ENCODE results near the gene SLC25A38.

SLC25A38 gene, protein sequence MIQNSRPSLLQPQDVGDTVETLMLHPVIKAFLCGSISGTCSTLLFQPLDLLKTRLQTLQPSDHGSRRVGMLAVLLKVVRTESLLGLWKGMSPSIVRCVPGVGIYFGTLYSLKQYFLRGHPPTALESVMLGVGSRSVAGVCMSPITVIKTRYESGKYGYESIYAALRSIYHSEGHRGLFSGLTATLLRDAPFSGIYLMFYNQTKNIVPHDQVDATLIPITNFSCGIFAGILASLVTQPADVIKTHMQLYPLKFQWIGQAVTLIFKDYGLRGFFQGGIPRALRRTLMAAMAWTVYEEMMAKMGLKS

DNA sequence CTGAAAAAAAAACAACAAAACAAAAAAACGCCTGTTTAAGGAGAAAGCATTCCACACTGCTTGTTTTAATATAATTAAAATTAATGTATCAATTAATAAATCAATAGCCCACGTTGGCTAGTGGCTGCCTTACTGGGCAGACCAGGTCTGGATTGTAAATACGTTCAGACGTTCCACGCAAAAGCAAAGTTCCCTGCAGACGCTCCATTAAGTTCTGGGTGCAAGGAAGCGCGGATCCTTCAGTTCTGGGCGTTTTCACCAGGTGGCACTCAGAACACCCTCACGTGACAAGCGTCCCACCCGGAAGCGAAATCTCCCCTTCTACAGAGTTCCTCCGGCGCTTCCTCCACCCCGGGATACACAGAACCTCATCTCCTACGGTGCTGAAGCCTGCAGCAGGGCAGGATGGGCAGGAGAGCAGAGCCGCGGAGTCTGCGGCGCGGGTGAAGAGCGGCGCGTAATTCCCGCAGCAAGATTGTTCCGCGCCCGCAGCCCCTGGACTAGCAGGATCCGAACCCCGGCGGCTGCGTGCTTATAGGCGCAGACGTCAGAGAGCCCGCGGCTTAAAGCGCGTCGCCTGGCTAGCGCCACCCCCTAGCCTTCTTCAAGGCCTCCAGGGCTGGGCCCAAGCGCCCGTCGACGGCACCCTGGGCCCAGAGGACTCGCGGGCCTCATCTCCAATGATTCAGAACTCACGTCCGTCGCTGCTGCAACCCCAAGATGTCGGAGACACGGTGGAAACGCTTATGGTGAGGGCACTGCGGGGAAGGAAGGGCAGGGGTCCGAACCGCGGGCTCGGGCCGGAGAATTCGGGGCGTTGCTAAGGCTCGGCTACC lies at the start of gene SLC25A38:
TSS of gene SLC25A38 (plus strand) at position 326 of the 836 bp plus-strand sequence. CDS start at position 681, 355 bp downstream.
- TF ChIP-seq TCF4 (CRISPR knock-in tag; IDR thresholded peaks at IDR 0.05; ENCODE audit: borderline replicate concordance) (peak; percentile 31; the same call in 1 of the 2 replicates), OSR1 (CRISPR knock-in tag; IDR thresholded peaks at IDR 0.05) (no peak)
- ATAC-seq: peak; percentile 90

DNA sequence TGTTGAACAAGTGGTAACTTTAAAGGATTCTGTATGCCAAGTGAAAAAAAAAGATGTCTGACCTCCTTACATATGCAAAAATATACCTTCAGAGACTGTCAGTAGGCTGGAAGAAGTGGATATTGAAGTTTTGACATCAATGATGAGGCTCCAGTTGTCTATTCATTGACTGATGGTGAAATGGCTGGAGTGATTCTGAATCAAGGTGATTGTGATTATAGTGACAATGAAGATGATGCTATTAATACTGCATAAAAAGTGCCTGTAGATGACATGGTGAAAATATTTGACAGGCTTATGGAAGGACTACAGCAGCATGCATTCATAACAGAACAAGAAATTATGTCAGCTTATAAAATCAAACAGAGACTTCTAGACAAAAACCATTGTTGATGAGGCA lies 49.6 kb upstream of the SLC25A38 start:
- ATAC-seq: no peak
- TF ChIP-seq ARNTL (CRISPR knock-in tag; IDR thresholded peaks at IDR 0.05; ENCODE audit: borderline replicate concordance, low read depth) (no peak), TOX (CRISPR knock-in tag; IDR thresholded peaks at IDR 0.05; ENCODE audit: borderline replicate concordance) (no peak), ZFP30 (CRISPR knock-in tag; IDR thresholded peaks at IDR 0.05) (no peak), ESRRG (CRISPR knock-in tag; IDR thresholded peaks at IDR 0.05) (no peak), ISL1 (CRISPR knock-in tag; IDR thresholded peaks at IDR 0.05) (no peak), ZNF70 (CRISPR knock-in tag; IDR thresholded peaks at IDR 0.05) (no peak), RARB (CRISPR knock-in tag; IDR thresholded peaks at IDR 0.05) (no peak), ZNF8 (CRISPR knock-in tag; IDR thresholded peaks at IDR 0.05) (no peak), ZC3H10 (CRISPR knock-in tag; IDR thresholded peaks at IDR 0.05) (no peak)
- TF ChIP-seq, protein P1, sequence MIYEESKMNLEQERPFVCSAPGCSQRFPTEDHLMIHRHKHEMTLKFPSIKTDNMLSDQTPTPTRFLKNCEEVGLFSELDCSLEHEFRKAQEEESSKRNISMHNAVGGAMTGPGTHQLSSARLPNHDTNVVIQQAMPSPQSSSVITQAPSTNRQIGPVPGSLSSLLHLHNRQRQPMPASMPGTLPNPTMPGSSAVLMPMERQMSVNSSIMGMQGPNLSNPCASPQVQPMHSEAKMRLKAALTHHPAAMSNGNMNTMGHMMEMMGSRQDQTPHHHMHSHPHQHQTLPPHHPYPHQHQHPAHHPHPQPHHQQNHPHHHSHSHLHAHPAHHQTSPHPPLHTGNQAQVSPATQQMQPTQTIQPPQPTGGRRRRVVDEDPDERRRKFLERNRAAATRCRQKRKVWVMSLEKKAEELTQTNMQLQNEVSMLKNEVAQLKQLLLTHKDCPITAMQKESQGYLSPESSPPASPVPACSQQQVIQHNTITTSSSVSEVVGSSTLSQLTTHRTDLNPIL (CRISPR knock-in tag; IDR thresholded peaks at IDR 0.05; ENCODE audit: low read depth): no peak

DNA sequence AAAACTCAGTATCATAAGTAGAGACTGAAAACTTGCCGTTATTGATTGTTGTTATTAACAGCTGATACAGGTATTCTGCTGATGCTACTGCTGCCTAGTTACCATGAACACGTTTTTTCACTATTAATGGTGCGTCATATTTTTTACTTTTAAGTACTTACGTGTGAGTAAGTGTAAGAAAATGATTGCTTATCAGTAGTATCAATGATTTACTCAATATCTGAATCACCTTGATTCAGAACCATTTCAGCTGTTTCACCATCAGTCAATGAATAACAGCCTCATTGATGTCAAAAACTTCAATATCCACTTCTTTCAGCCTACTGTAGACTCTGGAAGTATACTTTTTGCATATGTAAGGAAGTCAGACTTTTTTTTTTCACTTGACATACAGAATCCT lies 49.0 kb upstream of the SLC25A38 start:
- ATAC-seq: no peak
- TF ChIP-seq ZC3H10 (CRISPR knock-in tag; IDR thresholded peaks at IDR 0.05): no peak
- TF ChIP-seq TOX (CRISPR knock-in tag; IDR thresholded peaks at IDR 0.05; ENCODE audit: borderline replicate concordance): no peak
- TF ChIP-seq, protein P2, sequence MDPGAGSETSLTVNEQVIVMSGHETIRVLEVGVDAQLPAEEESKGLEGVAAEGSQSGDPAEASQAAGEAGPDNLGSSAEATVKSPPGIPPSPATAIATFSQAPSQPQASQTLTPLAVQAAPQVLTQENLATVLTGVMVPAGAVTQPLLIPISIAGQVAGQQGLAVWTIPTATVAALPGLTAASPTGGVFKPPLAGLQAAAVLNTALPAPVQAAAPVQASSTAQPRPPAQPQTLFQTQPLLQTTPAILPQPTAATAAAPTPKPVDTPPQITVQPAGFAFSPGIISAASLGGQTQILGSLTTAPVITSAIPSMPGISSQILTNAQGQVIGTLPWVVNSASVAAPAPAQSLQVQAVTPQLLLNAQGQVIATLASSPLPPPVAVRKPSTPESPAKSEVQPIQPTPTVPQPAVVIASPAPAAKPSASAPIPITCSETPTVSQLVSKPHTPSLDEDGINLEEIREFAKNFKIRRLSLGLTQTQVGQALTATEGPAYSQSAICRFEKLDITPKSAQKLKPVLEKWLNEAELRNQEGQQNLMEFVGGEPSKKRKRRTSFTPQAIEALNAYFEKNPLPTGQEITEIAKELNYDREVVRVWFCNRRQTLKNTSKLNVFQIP (CRISPR knock-in tag; IDR thresholded peaks at IDR 0.05; ENCODE audit: borderline replicate concordance, low read depth): no peak
- TF ChIP-seq PPARA (CRISPR knock-in tag; IDR thresholded peaks at IDR 0.05; ENCODE audit: borderline replicate concordance): no peak
- TF ChIP-seq, protein P3, sequence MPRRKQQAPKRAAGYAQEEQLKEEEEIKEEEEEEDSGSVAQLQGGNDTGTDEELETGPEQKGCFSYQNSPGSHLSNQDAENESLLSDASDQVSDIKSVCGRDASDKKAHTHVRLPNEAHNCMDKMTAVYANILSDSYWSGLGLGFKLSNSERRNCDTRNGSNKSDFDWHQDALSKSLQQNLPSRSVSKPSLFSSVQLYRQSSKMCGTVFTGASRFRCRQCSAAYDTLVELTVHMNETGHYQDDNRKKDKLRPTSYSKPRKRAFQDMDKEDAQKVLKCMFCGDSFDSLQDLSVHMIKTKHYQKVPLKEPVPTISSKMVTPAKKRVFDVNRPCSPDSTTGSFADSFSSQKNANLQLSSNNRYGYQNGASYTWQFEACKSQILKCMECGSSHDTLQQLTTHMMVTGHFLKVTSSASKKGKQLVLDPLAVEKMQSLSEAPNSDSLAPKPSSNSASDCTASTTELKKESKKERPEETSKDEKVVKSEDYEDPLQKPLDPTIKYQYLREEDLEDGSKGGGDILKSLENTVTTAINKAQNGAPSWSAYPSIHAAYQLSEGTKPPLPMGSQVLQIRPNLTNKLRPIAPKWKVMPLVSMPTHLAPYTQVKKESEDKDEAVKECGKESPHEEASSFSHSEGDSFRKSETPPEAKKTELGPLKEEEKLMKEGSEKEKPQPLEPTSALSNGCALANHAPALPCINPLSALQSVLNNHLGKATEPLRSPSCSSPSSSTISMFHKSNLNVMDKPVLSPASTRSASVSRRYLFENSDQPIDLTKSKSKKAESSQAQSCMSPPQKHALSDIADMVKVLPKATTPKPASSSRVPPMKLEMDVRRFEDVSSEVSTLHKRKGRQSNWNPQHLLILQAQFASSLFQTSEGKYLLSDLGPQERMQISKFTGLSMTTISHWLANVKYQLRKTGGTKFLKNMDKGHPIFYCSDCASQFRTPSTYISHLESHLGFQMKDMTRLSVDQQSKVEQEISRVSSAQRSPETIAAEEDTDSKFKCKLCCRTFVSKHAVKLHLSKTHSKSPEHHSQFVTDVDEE (CRISPR knock-in tag; IDR thresholded peaks at IDR 0.05): no peak
- no peak for TF ChIP-seq OSR1 (CRISPR knock-in tag; IDR thresholded peaks at IDR 0.05)
- TF ChIP-seq ARNTL (CRISPR knock-in tag; IDR thresholded peaks at IDR 0.05; ENCODE audit: borderline replicate concordance, low read depth): no peak
- no peak for TF ChIP-seq CSDC2 (CRISPR knock-in tag; IDR thresholded peaks at IDR 0.05)
- TF ChIP-seq SNAI2 (CRISPR knock-in tag; IDR thresholded peaks at IDR 0.05): no peak
- TF ChIP-seq, protein P1 (CRISPR knock-in tag; IDR thresholded peaks at IDR 0.05; ENCODE audit: low read depth): no peak
- TF ChIP-seq, protein P4, sequence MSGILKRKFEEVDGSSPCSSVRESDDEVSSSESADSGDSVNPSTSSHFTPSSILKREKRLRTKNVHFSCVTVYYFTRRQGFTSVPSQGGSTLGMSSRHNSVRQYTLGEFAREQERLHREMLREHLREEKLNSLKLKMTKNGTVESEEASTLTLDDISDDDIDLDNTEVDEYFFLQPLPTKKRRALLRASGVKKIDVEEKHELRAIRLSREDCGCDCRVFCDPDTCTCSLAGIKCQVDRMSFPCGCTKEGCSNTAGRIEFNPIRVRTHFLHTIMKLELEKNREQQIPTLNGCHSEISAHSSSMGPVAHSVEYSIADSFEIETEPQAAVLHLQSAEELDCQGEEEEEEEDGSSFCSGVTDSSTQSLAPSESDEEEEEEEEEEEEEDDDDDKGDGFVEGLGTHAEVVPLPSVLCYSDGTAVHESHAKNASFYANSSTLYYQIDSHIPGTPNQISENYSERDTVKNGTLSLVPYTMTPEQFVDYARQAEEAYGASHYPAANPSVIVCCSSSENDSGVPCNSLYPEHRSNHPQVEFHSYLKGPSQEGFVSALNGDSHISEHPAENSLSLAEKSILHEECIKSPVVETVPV (CRISPR knock-in tag; IDR thresholded peaks at IDR 0.05): no peak
- TF ChIP-seq ZNF8 (CRISPR knock-in tag; IDR thresholded peaks at IDR 0.05): no peak
- TF ChIP-seq ZFP3 (CRISPR knock-in tag; IDR thresholded peaks at IDR 0.05): no peak
- no peak for TF ChIP-seq ZFP30 (CRISPR knock-in tag; IDR thresholded peaks at IDR 0.05)
- TF ChIP-seq, protein P5, sequence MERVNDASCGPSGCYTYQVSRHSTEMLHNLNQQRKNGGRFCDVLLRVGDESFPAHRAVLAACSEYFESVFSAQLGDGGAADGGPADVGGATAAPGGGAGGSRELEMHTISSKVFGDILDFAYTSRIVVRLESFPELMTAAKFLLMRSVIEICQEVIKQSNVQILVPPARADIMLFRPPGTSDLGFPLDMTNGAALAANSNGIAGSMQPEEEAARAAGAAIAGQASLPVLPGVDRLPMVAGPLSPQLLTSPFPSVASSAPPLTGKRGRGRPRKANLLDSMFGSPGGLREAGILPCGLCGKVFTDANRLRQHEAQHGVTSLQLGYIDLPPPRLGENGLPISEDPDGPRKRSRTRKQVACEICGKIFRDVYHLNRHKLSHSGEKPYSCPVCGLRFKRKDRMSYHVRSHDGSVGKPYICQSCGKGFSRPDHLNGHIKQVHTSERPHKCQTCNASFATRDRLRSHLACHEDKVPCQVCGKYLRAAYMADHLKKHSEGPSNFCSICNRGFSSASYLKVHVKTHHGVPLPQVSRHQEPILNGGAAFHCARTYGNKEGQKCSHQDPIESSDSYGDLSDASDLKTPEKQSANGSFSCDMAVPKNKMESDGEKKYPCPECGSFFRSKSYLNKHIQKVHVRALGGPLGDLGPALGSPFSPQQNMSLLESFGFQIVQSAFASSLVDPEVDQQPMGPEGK (CRISPR knock-in tag; IDR thresholded peaks at IDR 0.05; ENCODE audit: borderline replicate concordance): no peak
- TF ChIP-seq ZNF70 (CRISPR knock-in tag; IDR thresholded peaks at IDR 0.05): no peak

Measured in SK-N-SH treated with all-trans-retinoic acid at 6 μM for 48 hours (cell line).